Measurements from ENCODE around the gene LCN9.

Gene LCN9

GRCh38 chr9:135695036-135695435 lies 31.9 kb downstream of the LCN9 start:
- Histone ChIP-seq H3K27me3 (replicated peaks; ENCODE audit: insufficient read depth, low read length) (peaks cover 92% of the 10 kb centered on the region), H3K4me2 (ENCODE audit: low read depth, low read length) (no peak overlapping the region), H3K4me3 (ENCODE audit: low read length) (no peak overlapping the region), H3K27ac (ENCODE audit: low read length) (no peak overlapping the region), H2AFZ (ENCODE audit: low read length) (no peak overlapping the region), H3K36me3 (replicated peaks; ENCODE audit: insufficient read depth, low read length) (no peaks in the 10 kb centered on the region), H3K9me2 (replicated peaks; ENCODE audit: insufficient read depth, low read length) (no peaks in the 10 kb centered on the region), H3K9me3 (replicated peaks; ENCODE audit: insufficient read depth, low read length) (no peaks in the 10 kb centered on the region), H3K9ac (ENCODE audit: low read length) (no peak overlapping the region), H3F3A (ENCODE audit: insufficient read depth, low read length) (no peaks in the 10 kb centered on the region), H3K4me1 (ENCODE audit: low read length) (no peaks in the 10 kb centered on the region), H3K79me2 (ENCODE audit: low read length) (no peaks in the 10 kb centered on the region), H4K20me1 (ENCODE audit: insufficient read depth, low read length) (no peaks in the 10 kb centered on the region)
- DNase-seq, result no peak
- TF ChIP-seq EZH2 (optimal IDR thresholded peaks at IDR 0.05; ENCODE audit: low read depth, low read length) (no peak), EZH2phosphoT487 (IDR thresholded peaks at IDR 0.05; ENCODE audit: low read length) (no peak), CTCF (IDR thresholded peaks at IDR 0.05; ENCODE audit: low read length) (no peak)

GRCh38 chr9:135695642-135696041 lies 32.5 kb downstream of the LCN9 start:
- H3K4me3 ChIP-seq (ENCODE audit: low read length), result no peak overlapping the region
- H3F3A ChIP-seq (ENCODE audit: insufficient read depth, low read length), result no peaks in the 10 kb centered on the region
- H3K36me3 ChIP-seq (replicated peaks; ENCODE audit: insufficient read depth, low read length), result no peaks in the 10 kb centered on the region
- H3K27ac ChIP-seq (ENCODE audit: low read length), result no peak overlapping the region
- H3K4me1 ChIP-seq (ENCODE audit: low read length), result no peaks in the 10 kb centered on the region
- no peak overlapping the region for H2AFZ ChIP-seq (ENCODE audit: low read length)
- no peaks in the 10 kb centered on the region for H4K20me1 ChIP-seq (ENCODE audit: insufficient read depth, low read length)
- H3K9ac ChIP-seq (ENCODE audit: low read length), result no peak overlapping the region
- DNase-seq, result no peak
- H3K27me3 ChIP-seq (replicated peaks; ENCODE audit: insufficient read depth, low read length), result peaks cover 96% of the 10 kb centered on the region
- no peaks in the 10 kb centered on the region for H3K9me3 ChIP-seq (replicated peaks; ENCODE audit: insufficient read depth, low read length)
- H3K4me2 ChIP-seq (ENCODE audit: low read depth, low read length), result no peak overlapping the region
- TF ChIP-seq CTCF (IDR thresholded peaks at IDR 0.05; ENCODE audit: low read length) (no peak), EZH2phosphoT487 (IDR thresholded peaks at IDR 0.05; ENCODE audit: low read length) (no peak), EZH2 (optimal IDR thresholded peaks at IDR 0.05; ENCODE audit: low read depth, low read length) (no peak)
- H3K9me2 ChIP-seq (replicated peaks; ENCODE audit: insufficient read depth, low read length), result no peaks in the 10 kb centered on the region
- H3K79me2 ChIP-seq (ENCODE audit: low read length), result no peaks in the 10 kb centered on the region

- Histone ChIP-seq H3K4me1 (ENCODE audit: low read length) (no peaks in the 10 kb centered on the region), H3K27me3 (replicated peaks; ENCODE audit: insufficient read depth, low read length) (peaks cover 96% of the 10 kb centered on the region), H3K4me2 (ENCODE audit: low read depth, low read length) (no peak overlapping the region), H3K27ac (ENCODE audit: low read length) (no peak overlapping the region), H3K9me2 (replicated peaks; ENCODE audit: insufficient read depth, low read length) (no peaks in the 10 kb centered on the region), H4K20me1 (ENCODE audit: insufficient read depth, low read length) (no peaks in the 10 kb centered on the region), H3K4me3 (ENCODE audit: low read length) (no peak overlapping the region), H3K36me3 (replicated peaks; ENCODE audit: insufficient read depth, low read length) (no peaks in the 10 kb centered on the region), H3K9me3 (replicated peaks; ENCODE audit: insufficient read depth, low read length) (no peaks in the 10 kb centered on the region), H3K79me2 (ENCODE audit: low read length) (no peaks in the 10 kb centered on the region), H3K9ac (ENCODE audit: low read length) (no peak overlapping the region), H2AFZ (ENCODE audit: low read length) (no peak overlapping the region), H3F3A (ENCODE audit: insufficient read depth, low read length) (no peaks in the 10 kb centered on the region)
- no peak for DNase-seq
- TF ChIP-seq EZH2 (optimal IDR thresholded peaks at IDR 0.05; ENCODE audit: low read depth, low read length), result no peak
Measured at GRCh38 chr9:135696446-135696845, 33.3 kb downstream of the LCN9 start.

- no peak for TF ChIP-seq EZH2 (optimal IDR thresholded peaks at IDR 0.05; ENCODE audit: low read depth, low read length)
- TF ChIP-seq CTCF (IDR thresholded peaks at IDR 0.05; ENCODE audit: low read length), result no peak
- TF ChIP-seq EZH2phosphoT487 (IDR thresholded peaks at IDR 0.05; ENCODE audit: low read length), result no peak
- Histone ChIP-seq H3K9me3 (replicated peaks; ENCODE audit: insufficient read depth, low read length) (no peaks in the 10 kb centered on the region), H4K20me1 (ENCODE audit: insufficient read depth, low read length) (no peaks in the 10 kb centered on the region), H3K27ac (ENCODE audit: low read length) (no peak overlapping the region), H3K79me2 (ENCODE audit: low read length) (no peaks in the 10 kb centered on the region), H3K4me1 (ENCODE audit: low read length) (no peaks in the 10 kb centered on the region), H2AFZ (ENCODE audit: low read length) (no peak overlapping the region), H3K36me3 (replicated peaks; ENCODE audit: insufficient read depth, low read length) (no peaks in the 10 kb centered on the region), H3K4me3 (ENCODE audit: low read length) (no peak overlapping the region), H3K9me2 (replicated peaks; ENCODE audit: insufficient read depth, low read length) (no peaks in the 10 kb centered on the region), H3K4me2 (ENCODE audit: low read depth, low read length) (no peak overlapping the region), H3K27me3 (replicated peaks; ENCODE audit: insufficient read depth, low read length) (peaks cover 93% of the 10 kb centered on the region), H3F3A (ENCODE audit: insufficient read depth, low read length) (no peaks in the 10 kb centered on the region), H3K9ac (ENCODE audit: low read length) (no peak overlapping the region)
- DNase-seq, result no peak
Measured at GRCh38 chr9:135697226-135697625, 34.1 kb downstream of the LCN9 start.

Data from MM.1S (cell line).